SK-N-DZ (cell line): ENCODE results near the gene RLF.
"Not testable (repeated sequence)": the region's sequence is repeated elsewhere in the genome, so short reads cannot be mapped to it uniquely, and the experiment has no call there.

ENCODE experiments used
- DNase-seq: peaks from one replicate; pipeline ENCODE4 v3.0.0-alpha.2; 2015; ENCODE audit warnings: low spot score

The RLF gene

DNA sequence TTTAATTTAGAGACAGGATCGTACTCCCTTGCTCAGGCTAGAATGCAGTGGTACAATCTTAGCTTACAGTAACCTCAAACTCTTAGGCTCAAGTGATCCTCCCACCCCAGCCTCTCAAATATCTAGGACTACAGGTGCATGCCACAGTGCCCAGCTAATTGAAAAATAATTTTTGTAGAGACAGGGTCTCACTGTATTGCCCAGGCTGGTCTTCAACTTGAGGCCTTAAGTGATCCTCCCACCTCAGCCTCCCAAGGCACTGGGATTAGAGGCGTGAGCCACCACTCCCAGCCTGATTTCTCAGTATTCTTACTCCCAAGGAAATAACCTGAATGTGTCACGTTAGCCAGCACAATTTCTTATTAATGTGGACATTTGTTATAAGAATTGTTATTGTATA lies 9.8 kb downstream of the RLF start:
- DNase-seq = no peak

DNA sequence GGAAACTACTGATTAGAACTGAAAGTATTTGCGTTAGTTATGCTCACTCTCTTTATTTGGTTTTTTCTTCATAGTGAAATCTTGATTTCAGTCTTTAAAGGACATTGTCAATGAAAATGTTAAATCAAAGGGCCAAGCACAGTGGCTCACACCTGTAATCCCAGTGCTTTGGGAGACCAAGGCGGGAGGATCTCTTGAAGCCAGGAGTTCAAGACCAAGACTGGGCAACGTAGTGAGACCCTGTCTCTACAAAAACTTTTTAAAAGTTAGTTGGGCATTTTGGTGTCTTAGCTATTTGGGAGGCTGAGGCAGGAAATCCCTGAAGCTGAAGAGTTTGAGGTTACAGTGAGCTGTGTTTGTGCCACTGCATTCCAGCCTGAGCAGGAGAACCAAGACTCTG lies 13.6 kb downstream of the RLF start:
- no peak for DNase-seq

DNA sequence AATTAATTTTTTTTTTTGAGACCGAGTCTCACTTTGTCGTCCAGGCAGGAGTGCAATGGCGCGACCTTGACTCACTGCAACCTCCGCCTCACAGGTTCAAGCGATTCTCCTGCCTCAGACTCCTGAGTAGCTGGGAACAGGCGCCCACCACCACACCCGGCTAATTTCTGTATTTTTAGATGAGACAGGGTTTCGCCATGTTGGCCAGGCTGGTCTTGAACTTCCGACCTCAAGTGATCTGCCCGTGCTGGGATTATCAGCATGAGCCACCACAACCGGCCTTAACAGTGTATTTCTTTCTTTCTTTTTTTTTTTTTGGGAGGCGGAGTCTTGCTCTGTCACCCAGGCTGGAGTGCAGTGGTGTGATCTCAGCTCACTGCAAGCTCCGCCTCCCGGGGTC lies 15.8 kb downstream of the RLF start:
- DNase-seq = not testable (repeated sequence)

DNA sequence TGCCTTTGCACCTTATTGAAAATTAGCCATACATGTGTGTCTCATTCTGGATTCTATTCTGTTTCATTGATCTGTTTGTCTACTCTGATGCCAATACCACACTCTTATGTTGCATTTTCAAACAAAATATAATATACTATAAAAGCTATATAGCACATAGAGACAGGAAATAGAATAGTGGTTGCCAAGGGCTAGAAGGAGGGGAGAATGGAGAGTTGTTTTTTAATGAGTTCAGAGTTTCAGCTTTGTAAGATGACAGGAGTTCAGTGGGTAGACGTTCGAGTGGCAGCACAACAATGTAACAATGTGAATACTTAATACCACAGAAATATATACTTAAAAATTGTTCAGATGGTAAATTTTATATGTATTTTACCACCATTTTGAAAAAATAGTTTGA lies 17.0 kb downstream of the RLF start:
- DNase-seq = no peak

DNA sequence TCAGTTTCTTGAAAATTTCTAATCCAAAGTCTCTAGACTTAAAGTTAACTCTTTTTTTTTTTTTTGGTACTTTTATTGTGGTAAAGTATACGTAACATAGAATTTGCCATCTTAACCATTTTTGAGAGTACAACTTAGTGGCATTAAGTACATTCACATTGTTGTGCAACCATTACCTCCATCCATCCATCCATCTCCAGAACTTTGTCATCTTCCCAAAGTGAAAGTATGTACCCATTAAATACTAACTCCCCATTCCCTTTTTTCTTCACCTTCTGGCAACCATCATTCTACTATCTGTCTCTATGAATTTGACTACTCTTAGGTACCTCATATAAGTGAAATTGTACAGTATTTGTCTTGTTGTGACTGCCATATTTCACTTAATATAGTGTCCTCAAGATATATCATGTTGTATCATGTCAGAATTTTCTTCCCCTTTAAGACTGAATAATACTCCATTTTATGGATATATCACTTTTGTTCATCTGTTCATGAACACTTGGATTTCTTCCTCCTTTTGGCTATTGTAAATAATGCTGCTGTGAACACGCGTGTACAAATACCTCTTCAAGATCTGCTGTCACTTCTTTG lies 18.4 kb downstream of the RLF start:
- no peak for DNase-seq

DNA sequence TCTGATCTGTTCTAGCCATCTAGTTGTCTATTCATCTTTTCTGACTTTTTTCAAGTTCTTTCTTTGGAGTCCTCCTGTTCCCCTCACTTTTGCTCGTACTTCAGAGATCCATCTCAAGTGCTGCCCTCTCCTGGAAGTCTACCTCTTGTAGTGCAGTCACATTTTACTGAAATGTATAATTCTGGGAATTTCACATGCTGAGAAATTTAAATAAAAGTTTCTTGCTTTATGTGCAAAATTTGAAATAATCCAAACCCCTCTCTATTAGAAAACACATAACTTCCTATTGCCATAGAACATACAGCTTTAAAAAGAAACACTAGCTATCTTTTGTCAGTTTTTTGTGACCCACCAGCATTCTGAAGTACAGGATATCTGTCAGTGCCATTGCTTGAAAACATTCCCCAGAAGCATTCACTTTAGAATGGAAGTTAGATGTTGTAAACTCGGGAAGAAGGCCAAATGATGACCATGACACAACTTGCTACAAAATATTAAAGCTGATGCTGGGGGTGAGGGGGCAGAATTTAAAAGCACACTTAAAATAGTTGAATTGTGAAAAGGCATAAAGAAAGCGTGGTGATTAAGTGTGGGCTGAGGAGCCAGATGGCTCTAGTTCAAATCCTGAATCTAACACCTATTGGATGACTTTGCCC lies 22.0 kb downstream of the RLF start:
- DNase-seq = no peak

DNA sequence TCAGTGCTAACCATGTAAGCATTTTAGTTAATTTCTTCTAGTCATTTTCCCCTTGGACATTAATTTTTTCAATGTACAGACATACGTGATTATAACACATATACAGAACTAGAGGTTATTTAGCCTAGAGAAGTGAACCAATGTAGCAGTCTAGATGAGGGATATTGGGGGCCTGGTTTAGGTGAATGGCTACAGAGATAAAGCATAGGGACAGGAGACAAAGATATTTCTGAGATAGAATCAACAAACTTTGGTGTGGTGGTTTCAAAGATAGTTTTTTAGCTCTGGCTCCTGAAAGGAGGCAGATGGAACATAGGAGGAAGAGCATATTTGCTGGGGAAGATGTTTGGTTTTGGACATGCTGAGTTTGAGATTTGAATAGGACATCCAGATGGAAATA lies 23.0 kb downstream of the RLF start:
- no peak for DNase-seq

DNA sequence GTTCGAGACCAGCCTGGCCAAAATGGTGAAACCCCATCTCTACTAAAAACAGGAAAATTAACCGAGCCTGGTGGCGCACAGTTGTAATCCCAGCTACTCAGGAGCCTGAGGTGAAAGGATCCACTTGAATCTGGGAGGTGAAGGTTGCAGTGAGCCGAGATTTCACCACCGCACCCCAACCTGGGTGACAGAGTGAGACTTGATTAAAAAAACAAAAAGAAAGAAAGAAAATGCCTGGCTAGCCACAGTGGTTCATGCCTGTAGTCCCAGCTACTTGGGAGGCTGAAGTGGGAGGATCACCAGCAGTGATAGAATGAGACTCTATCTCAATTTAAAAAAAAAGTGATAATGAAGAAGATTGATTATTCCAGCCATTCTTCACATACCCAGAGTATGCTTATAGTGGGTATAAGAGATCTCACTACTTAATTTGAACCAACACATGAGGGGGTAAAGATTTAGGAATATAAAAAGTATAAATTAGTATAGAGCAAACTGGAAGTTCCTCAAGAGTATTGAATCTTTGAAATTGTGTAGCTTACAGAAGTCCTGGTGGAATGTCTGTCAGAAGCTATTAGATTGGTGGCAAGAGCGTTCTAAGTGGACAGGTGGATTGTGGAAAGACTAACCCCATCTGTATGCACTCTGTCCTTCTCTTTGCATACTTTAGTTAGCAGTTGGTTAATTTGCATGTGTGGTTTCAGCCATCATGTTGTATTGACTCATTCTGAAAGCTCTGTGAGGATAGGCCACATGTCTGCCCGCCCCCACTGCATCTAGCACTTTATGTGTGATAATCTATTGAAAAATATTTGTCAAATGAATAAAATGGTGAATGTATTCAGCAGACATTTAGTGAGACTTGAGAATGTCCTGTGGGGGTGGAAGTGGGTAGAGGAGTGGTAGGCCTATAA lies 25.0 kb downstream of the RLF start:
- DNase-seq = no peak

DNA sequence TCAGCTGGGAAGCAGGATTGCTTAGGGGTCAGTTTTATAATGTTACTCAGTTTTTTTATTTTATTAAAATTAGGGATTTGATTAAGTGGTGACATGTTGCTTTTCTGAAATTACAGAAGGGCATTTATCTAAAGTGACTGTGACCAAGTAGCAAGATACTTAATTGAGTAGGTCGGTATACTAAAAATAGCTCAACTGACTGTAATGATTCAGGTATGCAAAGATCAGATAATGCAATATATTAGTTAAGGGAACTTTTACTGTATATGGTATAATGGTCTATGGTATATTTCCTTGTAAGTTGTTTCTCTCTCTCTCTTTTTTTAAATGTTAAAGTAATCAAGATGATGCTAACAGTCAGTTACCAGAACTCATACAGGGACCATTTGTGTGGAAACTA lies 26.2 kb downstream of the RLF start:
- no peak for DNase-seq

DNA sequence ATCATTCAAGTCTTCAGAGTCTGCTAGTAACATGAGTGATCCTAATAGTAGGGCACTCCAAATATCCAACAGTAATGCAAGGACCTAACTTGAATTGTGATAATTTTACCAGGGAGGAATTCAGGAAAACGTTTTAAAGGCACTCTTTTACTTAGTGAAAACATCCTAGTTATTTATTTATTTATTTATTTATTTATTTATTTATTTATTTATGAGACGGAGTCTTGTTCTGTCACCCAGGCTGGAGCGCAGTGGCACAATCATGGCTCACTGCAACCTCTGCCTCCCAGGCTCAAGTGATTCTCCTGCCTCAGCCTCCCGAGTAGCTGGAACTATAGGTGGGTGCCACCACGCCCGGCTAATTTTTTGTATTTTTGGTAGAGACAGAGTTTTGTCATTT lies 33.5 kb downstream of the RLF start:
- not testable (repeated sequence) for DNase-seq

DNA sequence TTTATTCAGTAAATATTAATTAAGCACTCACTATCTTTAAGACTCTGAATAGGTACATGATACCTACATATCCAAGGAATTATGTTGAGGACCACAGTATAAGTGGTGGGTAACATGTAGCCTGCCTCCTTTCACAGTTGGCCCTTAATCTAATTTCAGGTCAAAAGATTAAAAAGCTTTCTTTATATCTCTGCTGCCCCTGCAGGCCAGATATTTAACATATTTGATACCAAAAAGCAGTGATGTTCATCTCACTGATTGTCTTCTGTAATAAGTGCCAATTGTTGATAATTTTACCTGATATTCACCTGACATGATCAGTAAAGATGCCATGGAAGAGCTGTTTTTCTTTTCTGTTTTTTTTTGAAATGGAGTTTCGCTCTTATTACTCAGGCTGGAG lies 36.5 kb downstream of the RLF start:
- no peak for DNase-seq

DNA sequence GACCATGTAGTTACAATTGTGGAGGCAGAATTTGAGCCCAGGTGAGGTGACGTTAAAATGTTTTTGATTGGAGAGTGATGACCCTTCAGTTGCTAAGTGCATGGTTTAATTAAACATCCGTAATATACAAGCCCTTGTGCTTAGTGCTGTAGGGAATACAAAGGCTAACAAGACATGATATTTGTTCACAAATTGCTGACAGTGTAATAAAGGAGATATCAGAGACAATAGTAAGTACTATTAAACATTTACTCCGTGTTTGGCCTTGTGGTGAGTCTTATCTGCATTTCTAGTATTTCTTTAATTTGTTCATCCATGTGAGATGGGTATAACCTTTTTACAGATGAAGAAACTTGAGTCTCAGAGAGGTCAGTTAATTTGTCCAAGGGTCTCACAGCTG lies 37.9 kb downstream of the RLF start:
- DNase-seq = no peak

DNA sequence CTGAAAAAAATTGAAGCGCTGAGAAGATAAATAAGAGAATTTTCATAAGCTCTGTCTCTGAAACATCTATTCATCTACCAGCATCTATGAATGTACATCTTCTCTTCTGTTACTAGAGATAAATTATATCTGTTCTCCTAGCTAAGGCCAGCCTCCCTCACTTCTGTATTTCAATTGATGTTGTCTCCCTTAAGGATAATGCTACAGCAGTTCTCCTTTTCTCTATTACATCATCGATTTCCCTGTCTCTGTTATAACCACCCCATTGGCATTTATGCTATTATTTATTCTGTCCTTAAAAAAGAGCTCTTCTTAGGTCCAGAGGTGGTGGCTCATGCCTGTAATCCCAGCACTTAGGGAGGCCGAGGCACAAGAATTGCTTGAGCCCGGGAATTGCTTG lies 43.7 kb downstream of the RLF start:
- DNase-seq = no peak

DNA sequence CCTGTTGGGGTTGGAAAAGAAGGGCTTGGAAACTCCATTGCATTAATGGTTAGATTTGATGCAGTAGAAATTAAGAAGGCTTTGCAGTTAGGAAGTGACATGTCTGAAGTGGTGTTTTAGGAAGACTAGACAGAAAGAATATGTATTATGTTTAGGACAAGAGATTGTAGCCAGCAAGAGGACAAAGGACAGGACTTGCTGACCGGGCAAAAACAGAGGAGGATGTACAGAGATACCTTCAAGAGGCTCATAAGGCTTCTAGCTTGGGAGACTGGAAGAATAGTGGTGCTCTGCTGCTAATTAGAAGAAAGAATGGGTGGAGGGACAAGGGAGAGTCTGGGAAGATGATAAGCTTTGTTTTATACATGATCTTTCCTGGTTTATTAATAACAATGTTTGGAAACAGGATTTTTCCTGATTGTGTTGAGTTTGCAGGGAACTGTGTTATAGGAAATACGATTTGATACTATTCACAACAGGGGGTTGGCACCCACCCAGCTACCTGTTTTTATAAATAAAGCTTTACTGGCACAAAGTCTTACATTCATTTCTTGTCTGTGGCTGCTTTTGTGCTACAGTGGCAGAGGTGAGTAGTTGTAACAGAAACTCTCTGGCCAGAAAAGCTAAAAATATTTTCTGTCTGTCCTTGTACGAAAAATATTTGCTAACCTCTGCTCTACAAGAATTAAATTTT lies 49.5 kb downstream of the RLF start:
- no peak for DNase-seq

DNA sequence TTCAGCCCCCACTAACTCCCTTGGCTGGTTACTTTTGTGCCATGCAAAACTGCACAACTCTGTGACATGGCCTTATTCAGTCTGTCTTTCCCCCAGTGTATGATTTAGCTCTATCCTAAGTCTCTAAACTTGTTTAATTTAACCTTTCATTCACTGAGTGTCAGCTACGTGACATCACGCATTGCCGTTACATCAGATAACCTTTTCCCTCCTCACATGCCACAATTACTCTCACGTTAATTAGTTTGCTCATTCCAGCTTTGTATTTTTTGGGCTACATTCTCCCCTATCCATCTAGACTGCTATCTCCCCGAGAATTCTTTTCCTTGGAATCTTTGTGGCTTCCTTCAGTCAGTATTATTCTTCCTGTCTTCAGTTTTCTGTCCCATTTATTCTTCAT lies 57.1 kb downstream of the RLF start:
- no peak for DNase-seq

DNA sequence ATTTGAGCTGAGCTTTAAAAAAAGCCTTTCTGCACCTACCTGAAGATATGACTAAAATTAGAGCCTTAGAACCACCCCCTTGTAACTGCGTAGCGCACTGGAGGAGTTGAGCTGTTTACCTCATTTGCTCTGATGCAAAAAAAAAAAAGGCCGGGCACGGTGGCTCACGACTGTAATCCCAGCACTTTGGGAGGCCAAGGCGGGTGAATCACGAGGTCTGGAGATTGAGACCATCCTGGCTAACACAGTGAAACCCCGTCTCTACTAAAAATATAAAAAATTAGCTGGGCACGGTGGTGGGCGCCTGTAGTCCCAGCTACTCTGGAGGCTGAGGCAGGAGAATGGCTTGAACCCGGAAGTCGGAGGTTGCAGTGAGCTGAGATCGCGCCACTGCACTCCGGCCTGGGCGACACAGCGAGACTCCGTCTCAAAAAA lies 60.3 kb downstream of the RLF start:
- not testable (repeated sequence) for DNase-seq

DNA sequence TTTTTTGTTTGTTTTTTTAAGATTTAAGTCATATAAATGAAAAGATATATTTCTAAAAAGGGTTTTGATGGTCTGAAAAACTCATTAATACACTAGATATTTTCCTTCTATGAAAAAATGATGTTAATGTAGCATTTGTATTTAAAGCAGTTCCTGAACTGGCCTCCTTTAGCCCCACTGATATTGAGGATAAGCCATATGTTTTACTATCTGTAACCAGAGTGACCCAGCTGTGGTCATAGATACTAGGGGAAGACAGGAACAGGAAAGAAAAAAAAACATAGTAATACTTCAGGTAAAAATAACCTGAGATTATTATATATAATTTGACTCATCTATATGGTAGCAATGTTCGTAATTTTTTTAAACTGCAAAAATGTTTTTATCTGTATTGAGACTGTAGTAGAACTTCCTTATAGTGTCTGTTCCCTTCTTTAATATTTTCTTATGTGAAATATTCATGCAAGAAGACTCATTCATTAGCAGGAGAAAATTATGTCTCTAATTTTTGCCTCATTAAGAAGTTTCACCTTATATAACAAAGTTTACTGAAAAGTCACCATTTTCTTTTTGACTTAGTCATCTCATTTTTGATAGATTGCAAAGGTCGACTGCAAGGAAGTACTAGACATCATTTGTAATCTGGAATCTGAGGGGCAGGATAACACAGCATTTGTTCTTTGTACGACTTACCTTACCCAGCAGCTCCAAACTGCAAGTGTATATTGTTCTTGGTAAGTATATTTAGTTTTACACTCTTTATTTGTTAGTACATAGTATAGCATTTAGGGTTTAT lies 61.0 kb downstream of the RLF start:
- DNase-seq = no peak

DNA sequence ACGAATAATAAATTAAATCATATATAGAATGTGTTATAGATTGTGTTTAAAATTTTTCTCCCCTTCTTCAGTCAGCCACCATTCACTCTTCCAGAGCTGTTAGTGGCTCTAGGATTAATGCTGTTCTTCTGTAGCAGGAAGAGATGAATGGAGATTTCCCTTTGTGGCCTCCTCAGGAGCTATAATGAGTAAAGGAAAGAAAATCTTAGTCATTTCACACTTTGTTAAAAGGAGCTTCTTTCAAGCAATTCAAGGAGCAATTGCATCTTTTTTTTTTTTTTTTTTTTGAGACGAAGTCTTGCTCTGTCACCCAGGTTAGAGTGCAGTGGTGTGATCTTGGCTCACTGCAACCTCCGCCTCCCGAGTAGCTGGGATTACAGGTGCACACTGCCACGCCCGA lies 62.9 kb downstream of the RLF start:
- no peak for DNase-seq

DNA sequence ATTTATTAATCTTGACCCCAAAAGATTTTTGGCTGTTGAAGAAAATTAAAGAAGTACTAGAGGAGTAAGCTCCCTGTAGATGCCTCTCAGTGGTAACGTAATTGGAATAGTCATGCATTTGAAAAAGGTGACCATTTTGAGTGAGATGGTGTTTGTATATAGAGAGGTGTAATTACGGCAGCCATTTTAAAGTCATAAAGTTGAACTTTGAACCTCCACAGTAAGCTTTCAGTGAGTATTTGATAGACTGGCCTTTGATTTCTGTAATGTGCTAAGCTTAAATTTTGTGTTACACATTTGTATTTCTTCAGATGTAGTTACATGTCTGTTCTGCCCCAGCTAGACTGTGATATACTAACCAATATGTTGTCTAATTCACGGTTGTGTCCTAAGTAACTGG lies 65.0 kb downstream of the RLF start:
- DNase-seq = no peak

DNA sequence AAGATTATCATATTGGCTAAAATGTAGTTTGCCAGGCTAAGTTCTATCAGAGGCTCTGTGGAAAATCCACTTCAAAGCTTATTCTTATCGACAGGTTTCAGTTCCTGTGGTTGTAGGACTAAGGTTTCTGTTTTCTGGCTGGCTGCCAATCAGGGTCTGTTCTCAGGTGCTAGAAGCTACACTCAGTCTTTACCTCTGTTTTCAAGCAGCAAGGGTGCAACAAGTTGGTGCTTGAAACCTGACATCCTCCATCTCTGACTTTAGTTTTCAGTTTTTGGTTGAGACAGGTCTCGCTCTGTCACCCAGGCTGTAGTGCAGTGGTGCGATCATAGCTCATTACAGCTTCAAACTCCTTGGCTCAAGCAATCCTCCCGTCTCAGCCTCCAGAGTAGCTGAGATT lies 71.3 kb downstream of the RLF start:
- no peak for DNase-seq

DNA sequence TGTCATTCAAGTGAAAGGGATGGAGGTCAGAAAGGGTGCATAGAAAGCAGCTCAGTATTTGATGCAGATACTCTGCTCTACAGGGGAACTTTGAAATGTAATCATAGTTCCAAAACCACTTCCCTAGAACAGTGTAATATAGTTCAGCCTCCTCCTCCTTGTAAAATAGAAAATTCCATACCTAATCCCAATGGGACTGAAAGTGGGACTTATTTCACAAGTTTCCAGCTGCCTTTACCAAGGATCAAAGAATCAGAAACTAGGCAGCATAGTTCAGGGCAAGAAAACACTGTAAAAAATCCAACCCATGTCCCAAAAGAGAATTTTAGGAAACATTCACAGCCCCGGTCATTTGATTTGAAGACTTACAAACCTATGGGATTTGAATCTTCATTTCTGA lies 78.4 kb downstream of the RLF start:
- no peak for DNase-seq
